Measurements from ENCODE around the gene TST.
"Not testable (repeated sequence)": the region's sequence is repeated elsewhere in the genome, so short reads cannot be mapped to it uniquely, and the experiment has no call there.

The TST gene

GRCh38 chr22:36991206-36991605 lies 28.0 kb downstream of the TST start:
- H3K9me3 ChIP-seq (ENCODE audit: insufficient read depth, low read length): peaks cover 3% of the 10 kb centered on the region
- H3K36me3 ChIP-seq (replicated peaks; ENCODE audit: low read depth, low read length): no peaks in the 10 kb centered on the region
- H3K79me2 ChIP-seq (ENCODE audit: low read length): no peaks in the 10 kb centered on the region
- no peak overlapping the region for H3K9ac ChIP-seq (ENCODE audit: low read length)
- H3K4me3 ChIP-seq (ENCODE audit: low read length): no peak overlapping the region
- H2AFZ ChIP-seq (ENCODE audit: low read depth, low read length): no peak overlapping the region
- H3K4me1 ChIP-seq (ENCODE audit: low read length): no peaks in the 10 kb centered on the region
- H3K27ac ChIP-seq (ENCODE audit: low read length): no peak overlapping the region
- TF ChIP-seq CTCF (IDR thresholded peaks at IDR 0.05; ENCODE audit: low read depth, low read length): no peak
- TF ChIP-seq EZH2phosphoT487 (IDR thresholded peaks at IDR 0.05; ENCODE audit: low read depth): no peak
- no peak overlapping the region for H3K4me2 ChIP-seq (ENCODE audit: low read length)
- H3K27me3 ChIP-seq (ENCODE audit: low read depth, low read length): peaks cover 54% of the 10 kb centered on the region
- no peaks in the 10 kb centered on the region for H4K20me1 ChIP-seq (ENCODE audit: insufficient read depth, low read length)

- H3K4me1 ChIP-seq (ENCODE audit: low read length): no peaks in the 10 kb centered on the region
- no peaks in the 10 kb centered on the region for H3K36me3 ChIP-seq (replicated peaks; ENCODE audit: low read depth, low read length)
- H3K27me3 ChIP-seq (ENCODE audit: low read depth, low read length): peaks cover 55% of the 10 kb centered on the region
- no peak overlapping the region for H3K4me2 ChIP-seq (ENCODE audit: low read length)
- H2AFZ ChIP-seq (ENCODE audit: low read depth, low read length): no peak overlapping the region
- no peaks in the 10 kb centered on the region for H4K20me1 ChIP-seq (ENCODE audit: insufficient read depth, low read length)
- H3K79me2 ChIP-seq (ENCODE audit: low read length): no peaks in the 10 kb centered on the region
- H3K4me3 ChIP-seq (ENCODE audit: low read length): no peak overlapping the region
- H3K9ac ChIP-seq (ENCODE audit: low read length): no peak overlapping the region
- peaks cover 9% of the 10 kb centered on the region for H3K9me3 ChIP-seq (ENCODE audit: insufficient read depth, low read length)
- no peak overlapping the region for H3K27ac ChIP-seq (ENCODE audit: low read length)
- no peak for TF ChIP-seq CTCF (IDR thresholded peaks at IDR 0.05; ENCODE audit: low read depth, low read length)
- TF ChIP-seq EZH2phosphoT487 (IDR thresholded peaks at IDR 0.05; ENCODE audit: low read depth): no peak
These were observed 28.8 kb downstream of the TST start for GRCh38 chr22:36990457-36990856.

- H3K4me3 ChIP-seq (ENCODE audit: low read length); H3K4me1 ChIP-seq (ENCODE audit: low read length); H3K79me2 ChIP-seq (ENCODE audit: low read length); H2AFZ ChIP-seq (ENCODE audit: low read depth, low read length); H3K27ac ChIP-seq (ENCODE audit: low read length); H3K9ac ChIP-seq (ENCODE audit: low read length); H3K36me3 ChIP-seq (replicated peaks; ENCODE audit: low read depth, low read length); H3K9me3 ChIP-seq (ENCODE audit: insufficient read depth, low read length); H4K20me1 ChIP-seq (ENCODE audit: insufficient read depth, low read length); H3K4me2 ChIP-seq (ENCODE audit: low read length): not testable (repeated sequence)
- H3K27me3 ChIP-seq (ENCODE audit: low read depth, low read length): peaks cover 60% of the 10 kb centered on the region
These were observed 30.2 kb downstream of the TST start for GRCh38 chr22:36989012-36989411.

- Histone ChIP-seq H3K4me1 (ENCODE audit: low read length) (no peaks in the 10 kb centered on the region), H2AFZ (ENCODE audit: low read depth, low read length) (no peak overlapping the region), H3K27me3 (ENCODE audit: low read depth, low read length) (peaks cover 62% of the 10 kb centered on the region), H4K20me1 (ENCODE audit: insufficient read depth, low read length) (no peaks in the 10 kb centered on the region), H3K9me3 (ENCODE audit: insufficient read depth, low read length) (peaks cover 9% of the 10 kb centered on the region), H3K36me3 (replicated peaks; ENCODE audit: low read depth, low read length) (no peaks in the 10 kb centered on the region), H3K9ac (ENCODE audit: low read length) (no peak overlapping the region), H3K79me2 (ENCODE audit: low read length) (no peaks in the 10 kb centered on the region), H3K4me2 (ENCODE audit: low read length) (no peak overlapping the region), H3K4me3 (ENCODE audit: low read length) (no peak overlapping the region), H3K27ac (ENCODE audit: low read length) (no peak overlapping the region)
- TF ChIP-seq CTCF (IDR thresholded peaks at IDR 0.05; ENCODE audit: low read depth, low read length): no peak
- TF ChIP-seq EZH2phosphoT487 (IDR thresholded peaks at IDR 0.05; ENCODE audit: low read depth): no peak
These were observed 31.0 kb downstream of the TST start for GRCh38 chr22:36988075-36988832.

All from OCI-LY3 (cell line).